T-helper 2 cell (primary cell): ENCODE results near the gene EGFL7.

Experiments
- DNase-seq, 5 experiments: peaks; one replicate each; pipeline versions ENCODE4 v3.0.0 to v3.0.0-alpha.2; 2012 to 2022

The EGFL7 gene

GRCh38 chr9:136661641-136662325 lies 933 bp upstream of the EGFL7 start:
- no peak for DNase-seq

- DNase-seq: no peak
Observed at GRCh38 chr9:136662326-136662655, 425 bp upstream of the EGFL7 start.

- no peak for DNase-seq
Observed at GRCh38 chr9:136664000-136664915, 1.5 kb downstream of the EGFL7 start.

- no peak for DNase-seq
Observed at GRCh38 chr9:136665111-136665703, 2.5 kb downstream of the EGFL7 start.

GRCh38 chr9:136665704-136666371 lies 3.1 kb downstream of the EGFL7 start:
- no peak for DNase-seq

GRCh38 chr9:136666372-136667213 lies 3.9 kb downstream of the EGFL7 start:
- DNase-seq: no peak

GRCh38 chr9:136667214-136667939 lies 4.7 kb downstream of the EGFL7 start:
- DNase-seq: no peak

GRCh38 chr9:136667940-136668760 lies 5.4 kb downstream of the EGFL7 start:
- DNase-seq: no peak

- DNase-seq: no peak
Observed at GRCh38 chr9:136668983-136669790, 6.5 kb downstream of the EGFL7 start.

- no peak for DNase-seq
Observed at GRCh38 chr9:136669791-136670464, 7.2 kb downstream of the EGFL7 start.

GRCh38 chr9:136670576-136671253 lies 8.0 kb downstream of the EGFL7 start:
- no peak for DNase-seq

GRCh38 chr9:136671254-136671614 lies 8.5 kb downstream of the EGFL7 start:
- DNase-seq: no peak

- peak in 2 of 5 experiments; percentile 22 to 26 for DNase-seq
Observed at GRCh38 chr9:136671646-136672430, 9.1 kb downstream of the EGFL7 start.

GRCh38 chr9:136672431-136673087 lies 9.8 kb downstream of the EGFL7 start:
- DNase-seq: no peak

GRCh38 chr9:136673088-136673974 lies 10.6 kb downstream of the EGFL7 start:
- DNase-seq: no peak
